GM21786 (cell line): ENCODE results near the gene NAP1L4.
"Not testable (repeated sequence)": the region's sequence is repeated elsewhere in the genome, so short reads cannot be mapped to it uniquely, and the experiment has no call there.

Experiments used
- ATAC-seq: cut with Tn5 transposase; IDR thresholded peaks from one replicate; pipeline ENCODE4 v1.9.1; 2021; ENCODE audit not compliant: unreplicated experiment

Gene NAP1L4

GRCh38 chr11:2911088-2911784 is 80.9 kb downstream of the NAP1L4 start:
- ATAC-seq, result no peak

DNA sequence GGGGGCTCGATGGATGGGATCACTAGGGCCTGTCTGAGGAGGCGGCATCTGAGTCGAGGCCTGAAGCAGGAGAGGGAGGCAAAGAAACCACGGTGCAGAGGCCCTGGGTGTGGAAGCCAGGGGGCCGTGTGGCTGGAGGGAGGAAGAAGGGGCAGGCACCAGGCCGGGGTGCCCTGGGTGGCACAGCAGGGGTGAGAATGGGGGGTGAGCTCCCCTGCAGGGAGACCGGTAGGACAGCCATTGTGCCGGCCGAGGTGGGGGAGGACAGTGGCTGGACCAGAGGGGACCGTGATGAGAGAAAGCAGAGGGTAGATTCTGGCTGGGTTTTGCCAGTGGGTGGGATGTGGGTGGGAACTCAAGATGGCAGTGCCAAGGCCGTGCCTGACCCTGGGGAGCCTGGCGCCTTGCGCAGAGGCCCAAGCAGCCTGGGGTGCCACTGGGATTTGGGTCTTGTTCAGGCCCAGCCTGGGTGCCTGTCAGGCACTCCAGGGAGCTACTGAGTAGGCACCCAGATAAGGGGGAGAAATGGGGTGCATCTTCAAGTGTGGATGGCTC is 81.7 kb downstream of the NAP1L4 start:
- no peak for ATAC-seq

- no peak for ATAC-seq
These were observed 82.8 kb downstream of the NAP1L4 start for GRCh38 chr11:2909133-2909902.

DNA sequence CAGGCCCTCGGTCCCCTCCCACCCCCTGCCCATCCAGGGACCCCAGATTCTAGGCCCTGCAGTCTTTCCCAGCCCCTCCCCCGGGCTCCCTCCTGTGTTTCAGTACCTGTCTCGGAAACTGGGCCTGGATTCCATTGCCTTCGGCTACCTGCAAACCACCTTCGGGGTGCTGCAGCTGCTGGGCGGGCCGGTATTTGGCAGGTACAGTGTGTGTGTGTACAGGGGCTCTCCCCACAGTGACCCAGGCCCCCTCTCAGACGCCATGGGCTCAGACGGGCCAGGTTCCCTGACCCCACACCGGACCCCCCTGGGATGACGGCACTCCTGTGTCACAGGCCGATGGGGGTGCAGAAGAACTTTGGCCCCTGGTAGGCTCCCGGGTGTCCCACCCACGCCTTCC is 84.0 kb downstream of the NAP1L4 start:
- ATAC-seq, result no peak

DNA sequence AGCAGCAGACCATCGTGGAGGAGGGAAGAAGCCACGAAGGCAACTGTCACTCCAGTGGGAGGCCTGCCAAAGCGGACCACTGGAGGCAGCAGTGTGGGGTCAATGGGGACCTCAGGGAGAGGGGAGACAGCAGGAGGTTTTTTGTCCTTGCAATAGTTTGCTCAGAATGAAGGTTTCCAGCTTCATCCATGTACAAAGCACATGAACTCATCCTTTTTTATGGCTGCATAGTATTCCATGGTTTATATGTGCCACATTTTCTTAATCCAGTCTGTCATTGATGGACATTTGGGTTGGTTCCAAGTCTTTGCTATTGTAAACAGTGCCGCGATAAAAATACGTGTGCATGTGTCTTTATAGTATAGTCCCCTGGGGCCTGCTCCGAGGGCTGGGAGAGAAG is 86.8 kb downstream of the NAP1L4 start:
- ATAC-seq, result not testable (repeated sequence)

DNA sequence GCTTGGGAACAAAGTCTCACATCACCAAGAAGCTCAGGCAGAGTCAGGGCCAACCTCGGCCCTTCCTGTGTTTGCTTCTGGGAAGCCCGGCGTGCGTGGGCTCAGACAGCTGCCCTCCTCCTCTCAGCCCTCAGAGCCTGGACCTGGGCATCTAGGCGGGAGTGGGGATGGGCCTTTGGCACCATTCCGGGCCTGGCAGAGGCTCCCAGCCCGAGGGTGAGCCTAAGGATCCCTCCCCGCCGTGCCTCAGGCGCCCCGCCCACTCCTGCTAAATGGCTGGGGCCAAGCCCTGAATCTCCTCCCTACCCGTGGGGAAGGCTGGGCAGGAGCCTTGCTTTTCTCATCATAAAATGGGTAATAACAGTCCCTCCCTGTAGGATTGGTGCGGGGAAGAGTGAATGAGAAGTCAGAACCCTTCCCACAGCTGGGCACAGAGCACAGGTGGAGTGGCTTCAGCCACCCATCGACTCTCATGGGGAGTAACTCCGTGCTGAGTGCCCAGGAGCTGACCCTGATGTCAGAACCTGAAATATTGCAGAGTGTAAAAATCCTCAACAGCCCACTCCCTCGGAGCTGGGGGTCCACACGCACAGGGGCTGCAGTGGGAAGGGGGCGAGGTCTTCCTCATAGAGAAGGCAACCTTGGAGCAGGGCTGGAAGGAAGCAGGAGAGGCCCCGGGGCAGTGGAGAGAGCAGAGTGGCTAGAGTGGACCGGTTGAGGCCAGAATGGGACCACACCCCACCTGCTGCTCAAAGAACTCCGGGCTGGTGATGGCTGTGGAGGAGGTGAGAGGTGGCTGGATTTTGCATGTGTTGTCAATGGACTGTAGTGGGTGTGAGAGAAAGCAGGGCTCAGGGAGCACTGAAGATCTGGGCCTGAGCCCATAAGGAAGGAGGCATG is 87.7 kb downstream of the NAP1L4 start:
- no peak for ATAC-seq

- no peak for ATAC-seq
These were observed 88.5 kb downstream of the NAP1L4 start for GRCh38 chr11:2903672-2904011.

DNA sequence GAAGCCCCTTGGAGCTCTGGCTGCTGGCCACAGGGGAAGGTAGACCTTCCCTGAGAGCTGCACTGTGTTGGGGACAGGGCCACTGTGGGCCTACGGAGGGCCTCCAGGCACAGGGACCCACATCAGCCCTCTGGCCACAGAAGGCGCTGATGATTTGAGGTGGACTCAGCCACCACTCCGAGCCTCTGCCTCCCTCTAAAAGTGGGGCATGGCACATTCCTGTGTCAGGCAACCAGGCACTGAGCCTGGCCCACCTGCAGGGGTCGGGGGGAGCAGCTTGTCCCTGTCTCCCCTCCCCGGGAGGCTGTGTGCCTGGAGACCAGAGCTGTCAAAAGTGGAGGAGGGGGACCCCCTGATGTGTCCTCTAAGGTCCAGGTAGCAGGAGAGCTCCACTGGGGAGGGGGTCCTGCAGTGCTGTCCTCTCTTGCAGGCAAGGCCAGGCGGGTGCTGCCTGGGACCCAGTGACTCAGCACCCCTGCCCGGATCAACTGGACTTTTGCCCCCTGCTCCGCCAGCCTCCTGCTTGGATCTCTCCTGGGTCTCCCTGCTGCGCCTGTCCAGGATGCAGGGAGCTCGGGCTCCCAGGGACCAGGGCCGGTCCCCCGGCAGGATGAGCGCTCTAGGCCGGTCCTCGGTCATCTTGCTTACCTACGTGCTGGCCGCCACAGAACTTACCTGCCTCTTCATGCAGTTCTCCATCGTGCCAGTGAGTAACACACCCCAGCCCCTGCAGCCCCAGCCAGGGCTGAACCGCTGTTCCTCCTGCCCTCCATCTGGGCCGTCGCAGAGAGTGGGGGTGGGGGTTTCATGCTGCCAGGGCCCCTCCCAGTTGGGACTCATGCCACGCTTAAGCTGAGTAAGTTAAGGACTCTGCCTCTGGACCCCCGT is 89.1 kb downstream of the NAP1L4 start:
- no peak for ATAC-seq

- peak; percentile 95 for ATAC-seq
These were observed 90.0 kb downstream of the NAP1L4 start for GRCh38 chr11:2901854-2902783.

DNA sequence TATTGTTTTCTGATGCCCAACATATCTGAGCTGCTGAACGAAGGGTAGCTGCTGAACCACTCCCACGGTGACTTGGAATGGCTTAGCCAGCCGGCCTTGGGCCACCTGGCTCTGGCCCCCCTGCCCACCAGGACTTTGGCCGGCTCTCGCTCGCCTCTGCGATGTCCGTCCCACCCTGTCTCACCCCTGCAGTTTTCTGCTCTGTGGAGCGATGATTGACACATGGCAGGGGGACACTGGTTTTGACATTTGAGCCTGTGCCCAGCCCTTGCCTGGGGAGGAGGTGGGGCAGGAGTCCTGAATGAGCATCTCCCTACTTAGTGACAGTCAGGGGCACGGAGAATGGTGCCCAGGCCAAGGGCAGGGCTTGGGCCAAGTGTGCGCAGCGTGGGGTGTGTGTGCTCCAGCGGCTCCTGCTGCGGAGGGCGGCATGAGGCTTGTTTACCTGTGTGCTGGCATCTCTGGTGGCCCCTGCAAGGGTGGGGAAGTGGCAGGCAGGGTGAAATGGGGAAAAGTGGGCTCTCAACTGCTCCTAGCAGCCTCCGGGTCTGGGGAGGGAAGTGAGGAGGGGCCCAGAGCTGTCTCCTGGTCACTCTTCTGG is 90.8 kb downstream of the NAP1L4 start:
- no peak for ATAC-seq

GRCh38 chr11:2899080-2899783 is 92.9 kb downstream of the NAP1L4 start:
- ATAC-seq, result no peak

DNA sequence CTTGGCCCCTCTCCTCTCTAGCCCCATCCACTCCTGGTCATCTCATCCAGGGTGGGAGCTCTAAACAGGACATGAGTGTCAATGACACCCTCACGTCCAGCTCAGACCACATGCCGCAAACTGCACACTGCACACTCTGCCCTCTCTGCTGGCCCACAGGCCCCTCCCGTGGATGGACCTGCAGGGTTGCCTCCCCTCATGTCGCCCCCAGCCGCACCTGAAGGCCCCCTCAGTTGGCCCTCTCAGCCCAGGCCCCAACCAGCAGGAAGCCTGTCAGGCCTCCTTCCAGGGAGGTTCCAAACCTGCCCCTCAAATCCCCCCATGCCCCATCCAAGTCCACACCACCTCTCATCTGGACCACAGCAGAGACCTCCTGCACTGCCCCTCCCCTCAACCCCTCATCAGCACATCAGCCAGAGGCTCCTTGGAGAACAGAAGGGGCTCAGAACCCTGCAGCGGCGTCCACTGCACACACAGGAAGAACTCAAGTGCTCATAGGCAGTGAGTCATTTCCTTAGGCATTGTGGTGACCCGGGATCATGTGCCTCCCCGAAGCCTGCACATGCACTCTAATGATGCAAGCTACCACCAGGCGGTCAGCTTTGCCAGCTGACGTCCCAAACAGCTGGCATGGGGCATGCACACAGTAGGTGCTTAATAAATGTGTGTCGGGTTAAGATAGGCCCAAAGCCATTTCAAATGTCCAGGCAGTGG is 93.6 kb downstream of the NAP1L4 start:
- ATAC-seq, result peak; percentile 41

GRCh38 chr11:2897048-2897447 is 95.1 kb downstream of the NAP1L4 start:
- ATAC-seq, result no peak

GRCh38 chr11:2896047-2896446 is 96.1 kb downstream of the NAP1L4 start:
- ATAC-seq, result no peak
